Measurements from ENCODE around the gene TARS3.

TARS3 gene

GRCh38 chr15:101619615-101619865 lies 104.7 kb downstream of the TARS3 start:
- no peak for DNase-seq

- DNase-seq: no peak
These were observed 105.2 kb downstream of the TARS3 start for GRCh38 chr15:101618851-101619614.

- no peak for DNase-seq
These were observed 106.2 kb downstream of the TARS3 start for GRCh38 chr15:101618076-101618475.

- no peak for DNase-seq
These were observed 106.8 kb downstream of the TARS3 start for GRCh38 chr15:101617390-101617965.

- DNase-seq: no peak
These were observed 108.1 kb downstream of the TARS3 start for GRCh38 chr15:101615986-101616848.

GRCh38 chr15:101615414-101615985 lies 108.8 kb downstream of the TARS3 start:
- DNase-seq: no peak

- DNase-seq: no peak
These were observed 109.5 kb downstream of the TARS3 start for GRCh38 chr15:101614761-101615160.

- no peak for DNase-seq
These were observed 110.2 kb downstream of the TARS3 start for GRCh38 chr15:101614001-101614585.

GRCh38 chr15:101613130-101614000 lies 110.9 kb downstream of the TARS3 start:
- DNase-seq: no peak

- DNase-seq: no peak
These were observed 111.6 kb downstream of the TARS3 start for GRCh38 chr15:101612676-101613075.

- DNase-seq: no peak
These were observed 112.5 kb downstream of the TARS3 start for GRCh38 chr15:101611580-101612299.

GRCh38 chr15:101611007-101611406 lies 113.3 kb downstream of the TARS3 start:
- no peak for DNase-seq

- DNase-seq: no peak
These were observed 113.7 kb downstream of the TARS3 start for GRCh38 chr15:101610611-101611000.

GRCh38 chr15:101609742-101610610 lies 114.3 kb downstream of the TARS3 start:
- DNase-seq: no peak

- DNase-seq: no peak
These were observed 116.1 kb downstream of the TARS3 start for GRCh38 chr15:101608201-101608600.

GRCh38 chr15:101607108-101607507 lies 117.2 kb downstream of the TARS3 start:
- DNase-seq: no peak

GRCh38 chr15:101604124-101604874 lies 120.0 kb downstream of the TARS3 start:
- DNase-seq: no peak

Measured in cerebellar nuclear complex (tissue), 1 donor.